Ovary (tissue), 3 donors: ENCODE results near the gene IL12RB2.
"Not testable (repeated sequence)": the region's sequence is repeated elsewhere in the genome, so short reads cannot be mapped to it uniquely, and the experiment has no call there.

Experiments used
- POLR2A ChIP-seq: fragments of 450-650 bp; IDR thresholded peaks from one replicate; pipeline ENCODE4 v1.6.1; 2017; ENCODE audit warnings: antibody characterized with exemption, mild to moderate bottlenecking, moderate library complexity
- TF ChIP-seq, protein P1 (sequence below), 3 donors: fragments of 450-650 bp in 2 of 3; fragments of 200-600 bp in 1 of 3; IDR thresholded peaks; one replicate each; pipeline versions ENCODE4 v1.5.1 to v1.8.0; 2016 to 2022; ENCODE audit warnings: antibody characterized with exemption in 3 of 3, mild to moderate bottlenecking in 1 of 3
- donor health status: DM: no; HTN: no; CAD: no.

- TF ChIP-seq POLR2A: not testable (repeated sequence)
- TF ChIP-seq, protein P1, sequence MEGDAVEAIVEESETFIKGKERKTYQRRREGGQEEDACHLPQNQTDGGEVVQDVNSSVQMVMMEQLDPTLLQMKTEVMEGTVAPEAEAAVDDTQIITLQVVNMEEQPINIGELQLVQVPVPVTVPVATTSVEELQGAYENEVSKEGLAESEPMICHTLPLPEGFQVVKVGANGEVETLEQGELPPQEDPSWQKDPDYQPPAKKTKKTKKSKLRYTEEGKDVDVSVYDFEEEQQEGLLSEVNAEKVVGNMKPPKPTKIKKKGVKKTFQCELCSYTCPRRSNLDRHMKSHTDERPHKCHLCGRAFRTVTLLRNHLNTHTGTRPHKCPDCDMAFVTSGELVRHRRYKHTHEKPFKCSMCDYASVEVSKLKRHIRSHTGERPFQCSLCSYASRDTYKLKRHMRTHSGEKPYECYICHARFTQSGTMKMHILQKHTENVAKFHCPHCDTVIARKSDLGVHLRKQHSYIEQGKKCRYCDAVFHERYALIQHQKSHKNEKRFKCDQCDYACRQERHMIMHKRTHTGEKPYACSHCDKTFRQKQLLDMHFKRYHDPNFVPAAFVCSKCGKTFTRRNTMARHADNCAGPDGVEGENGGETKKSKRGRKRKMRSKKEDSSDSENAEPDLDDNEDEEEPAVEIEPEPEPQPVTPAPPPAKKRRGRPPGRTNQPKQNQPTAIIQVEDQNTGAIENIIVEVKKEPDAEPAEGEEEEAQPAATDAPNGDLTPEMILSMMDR (IDR thresholded peaks at IDR 0.05): not testable (repeated sequence)
Measured at GRCh38 chr1:67400029-67400786, 92.5 kb downstream of the IL12RB2 start.
